Parathyroid adenoma (tissue), 2 donors: ENCODE measurements around the gene RBM5.

ENCODE experiments used
- H2AFZ ChIP-seq: fragments of 300-600 bp; sonication (generic); one replicate; pipeline ENCODE4 v1.7.0; 2017; ENCODE audit warnings: antibody characterized with exemption, mild to moderate bottlenecking
- H3K27ac ChIP-seq: fragments of 300-600 bp; sonication (generic); one replicate; pipeline ENCODE4 v1.7.0; 2017
- H3K27me3 ChIP-seq: fragments of 300-600 bp; sonication (generic); one replicate; pipeline ENCODE4 v1.7.0; 2017; ENCODE audit warnings: low read length; ENCODE audit not compliant: control insufficient read depth, insufficient read depth
- H3K36me3 ChIP-seq: fragments of 300-600 bp; sonication (generic); one replicate; pipeline ENCODE4 v1.7.0; 2017; ENCODE audit warnings: low read length; ENCODE audit not compliant: control insufficient read depth, insufficient read depth
- H3K4me1 ChIP-seq: fragments of 300-600 bp; sonication (generic); one replicate; pipeline ENCODE4 v1.7.0; 2017; ENCODE audit warnings: control low read depth
- H3K4me2 ChIP-seq: fragments of 300-600 bp; sonication (generic); one replicate; pipeline ENCODE4 v1.7.0; 2017; ENCODE audit warnings: low read length
- H3K4me3 ChIP-seq: fragments of 300-600 bp; sonication (generic); one replicate; pipeline ENCODE4 v1.7.0; 2017; ENCODE audit warnings: low read depth, low read length
- H3K79me2 ChIP-seq: fragments of 300-600 bp; sonication (generic); one replicate; pipeline ENCODE4 v1.7.0; 2017; ENCODE audit warnings: control low read depth
- H3K9ac ChIP-seq: fragments of 300-600 bp; sonication (generic); one replicate; pipeline ENCODE4 v1.7.0; 2017; ENCODE audit warnings: mild to moderate bottlenecking
- H3K9me3 ChIP-seq: fragments of 300-600 bp; sonication (generic); one replicate; pipeline ENCODE4 v1.7.0; 2017; ENCODE audit warnings: low read length; ENCODE audit not compliant: control insufficient read depth
- TF ChIP-seq, protein P1 (sequence below): fragments of 300-600 bp; sonication (generic); IDR thresholded peaks from one replicate; pipeline ENCODE4 v1.7.0; 2017; ENCODE audit warnings: antibody characterized with exemption, mild to moderate bottlenecking
- donor health status: primary hyperparathyroidism.

Gene RBM5

DNA sequence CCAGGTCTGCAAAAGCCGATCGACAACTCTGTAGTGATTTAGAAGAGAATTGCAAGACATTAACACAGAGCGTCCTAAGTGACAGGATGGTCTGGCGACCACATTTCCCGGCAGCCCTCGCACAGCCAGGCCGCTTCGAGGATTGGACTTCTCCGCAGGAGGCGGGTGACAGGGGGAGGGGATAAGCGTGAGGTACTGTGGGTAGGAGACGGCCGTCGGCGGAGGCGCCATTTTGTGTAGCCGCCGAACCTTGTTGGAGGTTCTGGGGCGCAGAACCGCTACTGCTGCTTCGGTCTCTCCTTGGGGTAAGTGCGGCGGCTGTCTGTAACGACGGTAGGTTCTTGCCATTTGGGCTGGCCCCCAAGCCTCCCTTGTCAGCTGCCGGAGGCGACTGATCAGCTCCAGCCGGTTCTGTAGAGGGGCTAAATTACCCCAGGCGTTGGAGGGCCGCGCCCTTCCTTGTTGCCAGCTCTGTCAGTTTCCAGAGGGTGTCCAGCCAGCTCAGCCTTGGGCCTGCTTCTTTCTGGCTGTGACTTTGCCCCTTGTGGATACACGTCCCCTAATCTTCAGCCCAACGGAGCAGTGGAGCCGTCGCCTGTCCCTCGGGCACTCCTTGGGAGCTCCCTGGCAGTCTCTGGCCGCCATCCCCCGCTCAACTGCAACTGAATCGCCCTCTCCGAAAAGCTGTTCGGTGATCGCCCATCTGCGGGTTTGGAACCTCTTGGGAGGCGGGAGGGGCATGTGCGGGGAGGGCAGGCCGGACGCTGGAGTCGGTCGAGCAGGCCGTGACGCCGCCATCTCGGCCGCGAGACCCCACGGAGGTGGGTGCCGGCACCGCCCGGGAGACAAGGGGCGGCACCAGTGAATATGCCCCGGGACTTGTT lies at the start of gene RBM5:
Gene RBM5 (plus strand): TSS at position 195 of the 884 bp plus-strand sequence. CDS start 1,516 bp downstream, outside the sequence.
- H3K27ac ChIP-seq: peak within 1 kb of the TSS; percentile 95
- no peaks in the 10 kb centered on the region for H3K27me3 ChIP-seq
- H3K9me3 ChIP-seq: no peaks in the 10 kb centered on the region
- peaks cover 38% of the 10 kb centered on the region for H3K79me2 ChIP-seq
- H3K4me2 ChIP-seq: peak within 1 kb of the TSS; percentile 79
- H3K36me3 ChIP-seq: no peaks in the 10 kb centered on the region
- peak within 1 kb of the TSS; percentile 97 for H2AFZ ChIP-seq
- TF ChIP-seq, protein P1, sequence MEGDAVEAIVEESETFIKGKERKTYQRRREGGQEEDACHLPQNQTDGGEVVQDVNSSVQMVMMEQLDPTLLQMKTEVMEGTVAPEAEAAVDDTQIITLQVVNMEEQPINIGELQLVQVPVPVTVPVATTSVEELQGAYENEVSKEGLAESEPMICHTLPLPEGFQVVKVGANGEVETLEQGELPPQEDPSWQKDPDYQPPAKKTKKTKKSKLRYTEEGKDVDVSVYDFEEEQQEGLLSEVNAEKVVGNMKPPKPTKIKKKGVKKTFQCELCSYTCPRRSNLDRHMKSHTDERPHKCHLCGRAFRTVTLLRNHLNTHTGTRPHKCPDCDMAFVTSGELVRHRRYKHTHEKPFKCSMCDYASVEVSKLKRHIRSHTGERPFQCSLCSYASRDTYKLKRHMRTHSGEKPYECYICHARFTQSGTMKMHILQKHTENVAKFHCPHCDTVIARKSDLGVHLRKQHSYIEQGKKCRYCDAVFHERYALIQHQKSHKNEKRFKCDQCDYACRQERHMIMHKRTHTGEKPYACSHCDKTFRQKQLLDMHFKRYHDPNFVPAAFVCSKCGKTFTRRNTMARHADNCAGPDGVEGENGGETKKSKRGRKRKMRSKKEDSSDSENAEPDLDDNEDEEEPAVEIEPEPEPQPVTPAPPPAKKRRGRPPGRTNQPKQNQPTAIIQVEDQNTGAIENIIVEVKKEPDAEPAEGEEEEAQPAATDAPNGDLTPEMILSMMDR: no peak
- peaks cover 15% of the 10 kb centered on the region for H3K4me1 ChIP-seq
- peak within 1 kb of the TSS; percentile 94 for H3K4me3 ChIP-seq
- peak within 1 kb of the TSS; percentile 97 for H3K9ac ChIP-seq

- Histone ChIP-seq H3K4me1 (peaks cover 15% of the 10 kb centered on the region), H3K4me2 (no peak overlapping the region), H3K27me3 (no peaks in the 10 kb centered on the region), H3K4me3 (no peak overlapping the region), H3K9ac (no peak overlapping the region), H3K36me3 (no peaks in the 10 kb centered on the region), H3K27ac (no peak overlapping the region), H3K79me2 (no peaks in the 10 kb centered on the region), H3K9me3 (no peaks in the 10 kb centered on the region), H2AFZ (no peak overlapping the region)
- TF ChIP-seq, protein P1: no peak
Measured at GRCh38 chr3:50044976-50045375, 43.7 kb upstream of the RBM5 start.

DNA sequence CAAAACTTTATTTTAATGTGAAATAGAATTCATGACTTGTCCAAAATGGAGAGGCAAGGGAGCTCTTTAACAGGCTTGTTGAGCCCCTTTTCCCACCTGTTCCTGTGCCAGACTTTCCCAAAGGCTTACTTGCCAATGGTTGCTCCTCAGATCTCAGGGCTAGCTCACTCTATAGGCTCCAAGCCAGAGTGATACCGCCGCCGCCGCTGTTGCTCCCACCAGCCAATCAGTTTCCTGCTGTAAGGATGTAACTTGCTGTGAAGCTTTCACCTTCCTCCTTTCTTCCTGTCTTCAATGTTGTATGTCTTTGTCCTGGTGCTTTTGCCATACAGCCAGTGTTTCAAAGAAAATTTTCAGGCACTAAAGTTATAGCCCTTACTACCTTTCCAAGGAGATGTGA lies 41.3 kb upstream of the RBM5 start:
- H3K4me2 ChIP-seq: no peak overlapping the region
- TF ChIP-seq, protein P1: no peak
- no peak overlapping the region for H3K9ac ChIP-seq
- H3K79me2 ChIP-seq: peaks cover under 1% of the 10 kb centered on the region
- H3K4me3 ChIP-seq: no peak overlapping the region
- no peaks in the 10 kb centered on the region for H3K27me3 ChIP-seq
- H3K27ac ChIP-seq: no peak overlapping the region
- H3K4me1 ChIP-seq: peaks cover 5% of the 10 kb centered on the region
- H3K9me3 ChIP-seq: no peaks in the 10 kb centered on the region
- H2AFZ ChIP-seq: no peak overlapping the region
- no peaks in the 10 kb centered on the region for H3K36me3 ChIP-seq

GRCh38 chr3:50050361-50050760 lies 38.4 kb upstream of the RBM5 start:
- Histone ChIP-seq H3K27ac (no peak overlapping the region), H3K9ac (no peak overlapping the region), H3K4me3 (no peak overlapping the region), H3K27me3 (no peaks in the 10 kb centered on the region), H3K9me3 (no peaks in the 10 kb centered on the region), H3K79me2 (peaks cover 6% of the 10 kb centered on the region), H3K4me1 (peaks cover 2% of the 10 kb centered on the region), H3K36me3 (no peaks in the 10 kb centered on the region), H2AFZ (no peak overlapping the region), H3K4me2 (no peak overlapping the region)
- TF ChIP-seq, protein P1: no peak

GRCh38 chr3:50057756-50058155 lies 31.0 kb upstream of the RBM5 start:
- Histone ChIP-seq H3K36me3 (no peaks in the 10 kb centered on the region), H3K4me3 (no peak overlapping the region), H3K4me2 (no peak overlapping the region), H3K9me3 (no peaks in the 10 kb centered on the region), H3K27ac (no peak overlapping the region), H3K4me1 (no peaks in the 10 kb centered on the region), H2AFZ (no peak overlapping the region), H3K79me2 (peaks cover 2% of the 10 kb centered on the region), H3K27me3 (no peaks in the 10 kb centered on the region), H3K9ac (no peak overlapping the region)
- TF ChIP-seq, protein P1: no peak
